Measurements from ENCODE around the gene BPIFA1. TPM values are rescaled to one million over a fixed set of nuclear protein-coding genes. Genes with fewer than 3 reads are reported as not detected.

The BPIFA1 gene
- total and polyA plus RNA-seq, 2 experiments from 2014 or later, result not detected

GRCh38 chr20:33251496-33251895 is 15.7 kb downstream of the BPIFA1 start:
- H4K20me1 ChIP-seq (replicated peaks; ENCODE audit: insufficient read depth), result no peaks in the 10 kb centered on the region
- no peak for DNase-seq (ENCODE audit: low spot score)

More at GRCh38 chr20:33251496-33251895, 15.7 kb downstream of the BPIFA1 start:
- Histone ChIP-seq H2AFZ (no peak overlapping the region), H3K9me2 (ENCODE audit: insufficient read depth) (no peaks in the 10 kb centered on the region), H3K27ac (ENCODE audit: low read depth) (no peak overlapping the region), H3K4me1 (ENCODE audit: insufficient read depth) (no peaks in the 10 kb centered on the region), H3K4me3 (no peak overlapping the region), H3K4me2 (no peak overlapping the region), H3K36me3 (ENCODE audit: insufficient read depth) (no peaks in the 10 kb centered on the region), H3F3A (replicated peaks; ENCODE audit: low read depth) (no peaks in the 10 kb centered on the region), H3K27me3 (ENCODE audit: insufficient read depth) (no peaks in the 10 kb centered on the region), H3K79me2 (replicated peaks; ENCODE audit: insufficient read depth) (no peaks in the 10 kb centered on the region)
- H3K4me1 Mint-ChIP-seq, result no peaks in the 10 kb centered on the region
- no peak overlapping the region for H3K27ac Mint-ChIP-seq
- no peak for TF ChIP-seq ZNF114 (CRISPR knock-in tag; IDR thresholded peaks at IDR 0.05)
- TF ChIP-seq POLR2AphosphoS5 (IDR thresholded peaks at IDR 0.05; ENCODE audit: low read depth), result no peak
- TF ChIP-seq JUNB (IDR thresholded peaks at IDR 0.05; ENCODE audit: unreplicated experiment), result no peak
- TF ChIP-seq REST (IDR thresholded peaks at IDR 0.05; ENCODE audit: unreplicated experiment), result no peak
- TF ChIP-seq EZH2 (IDR thresholded peaks at IDR 0.05; ENCODE audit: low read depth, unreplicated experiment), result no peak
- TF ChIP-seq CTCF (conservative IDR thresholded peaks at IDR 0.05; ENCODE audit: low read depth in 2 of 2), result no peak
- no peak for TF ChIP-seq NANOG (IDR thresholded peaks at IDR 0.05; ENCODE audit: borderline replicate concordance)
- TF ChIP-seq ZNF331 (CRISPR knock-in tag; IDR thresholded peaks at IDR 0.05; ENCODE audit: low read depth), result no peak
- TF ChIP-seq CREB1 (CRISPR knock-in tag; IDR thresholded peaks at IDR 0.05; ENCODE audit: low read depth), result no peak
- TF ChIP-seq EZH2phosphoT487 (IDR thresholded peaks at IDR 0.05; ENCODE audit: unreplicated experiment), result no peak
- TF ChIP-seq ZNF462 (CRISPR knock-in tag; IDR thresholded peaks at IDR 0.05), result no peak
- no peak for TF ChIP-seq ETS1 (IDR thresholded peaks at IDR 0.05)
- TF ChIP-seq STAT1 (IDR thresholded peaks at IDR 0.05; ENCODE audit: unreplicated experiment), result no peak
- no peak overlapping the region for H3K4me3 Mint-ChIP-seq
- no peaks in the 10 kb centered on the region for H3K9me3 Mint-ChIP-seq
- H3K27me3 Mint-ChIP-seq (ENCODE audit: insufficient read depth, low read depth, poor library complexity), result peaks cover 3% of the 10 kb centered on the region
- ATAC-seq, result no peak
- no peaks in the 10 kb centered on the region for H3K36me3 Mint-ChIP-seq (ENCODE audit: low read depth)

All from GM23338 (cell line).